WTC11 (cell line): ENCODE results near the gene SPATA32. TPM values are rescaled to one million over a fixed set of nuclear protein-coding genes. Genes with fewer than 3 reads are reported as not detected.

Source experiments
- ATAC-seq: fragments of 200-7000 bp; cut with Tn5 transposase; 2 replicates; pipeline ENCODE4 v1.10.0; 2021; ENCODE audit warnings: mild to moderate bottlenecking, moderate library complexity
- CTCF ChIA-PET: fragments of 300-600 bp; sonication (Branson Sonifier 250); formaldehyde crosslinking; loops from one replicate; lab custom pipeline; 2021; ENCODE audit warnings: antibody characterized with exemption; lab: Charles Lee
- POLR2A ChIA-PET: fragments of 350-600 bp; sonication (Branson Sonifier 250); formaldehyde crosslinking; loops from one replicate; lab custom pipeline; 2021; ENCODE audit warnings: antibody characterized with exemption; lab: Charles Lee
- DNase-seq: peaks from one replicate; pipeline ENCODE4 v3.0.0; 2021; ENCODE audit warnings: low spot score
- H3K27ac Mint-ChIP-seq: 2 replicates; pipeline ENCODE4 v1.8.0; 2021; ENCODE audit warnings: mixed read lengths
- H3K27me3 Mint-ChIP-seq: 2 replicates; pipeline ENCODE4 v1.8.0; 2021; ENCODE audit warnings: low read depth, mild to moderate bottlenecking, moderate library complexity, mixed read lengths
- H3K36me3 Mint-ChIP-seq: 2 replicates; pipeline ENCODE4 v1.8.0; 2021; ENCODE audit warnings: mixed read lengths
- H3K4me1 Mint-ChIP-seq: 2 replicates; pipeline ENCODE4 v1.8.0; 2022; ENCODE audit warnings: mixed read lengths
- H3K4me3 Mint-ChIP-seq: 2 replicates; pipeline ENCODE4 v1.8.0; 2021; ENCODE audit warnings: mild to moderate bottlenecking, moderate library complexity, mixed read lengths
- H3K9me3 Mint-ChIP-seq: 2 replicates; pipeline ENCODE4 v1.8.0; 2021; ENCODE audit warnings: mixed read lengths
- ARID4B ChIP-seq: sonication (generic); formaldehyde crosslinking; IDR thresholded peaks from 2 replicates; pipeline ENCODE4 v1.8.0; 2023; ENCODE audit warnings: missing genetic modification reagents, mild to moderate bottlenecking, borderline replicate concordance
- ATF3 ChIP-seq: sonication (generic); formaldehyde crosslinking; conservative IDR thresholded peaks from 2 replicates; pipeline ENCODE4 v1.8.1; 2022; ENCODE audit warnings: mild to moderate bottlenecking, missing genetic modification reagents
- ATF6 ChIP-seq: sonication (generic); formaldehyde crosslinking; IDR thresholded peaks from 2 replicates; pipeline ENCODE4 v1.8.1; 2023; ENCODE audit warnings: mild to moderate bottlenecking, missing genetic modification reagents
- CREB1 ChIP-seq: sonication (generic); formaldehyde crosslinking; IDR thresholded peaks from 2 replicates; pipeline ENCODE4 v1.8.0; 2023; ENCODE audit warnings: mild to moderate bottlenecking, missing genetic modification reagents
- GABPB1 ChIP-seq: sonication (generic); formaldehyde crosslinking; IDR thresholded peaks from 2 replicates; pipeline ENCODE4 v1.8.1; 2023; ENCODE audit warnings: mild to moderate bottlenecking, missing genetic modification reagents
- JUN ChIP-seq: sonication (generic); formaldehyde crosslinking; IDR thresholded peaks from 2 replicates; pipeline ENCODE4 v1.8.0; 2023; ENCODE audit warnings: mild to moderate bottlenecking, missing genetic modification reagents
- NFYB ChIP-seq: sonication (generic); formaldehyde crosslinking; conservative IDR thresholded peaks from 2 replicates; pipeline ENCODE4 v1.8.0; 2022; ENCODE audit warnings: low read depth, missing genetic modification reagents
- PRDM15 ChIP-seq: sonication (generic); formaldehyde crosslinking; IDR thresholded peaks from 2 replicates; pipeline ENCODE4 v1.8.0; 2022; ENCODE audit warnings: missing genetic modification reagents
- SMAD3 ChIP-seq: sonication (generic); formaldehyde crosslinking; IDR thresholded peaks from 2 replicates; pipeline ENCODE4 v1.8.0; 2022; ENCODE audit warnings: missing genetic modification reagents, mild to moderate bottlenecking, borderline replicate concordance
- SMAD4 ChIP-seq: sonication (generic); formaldehyde crosslinking; IDR thresholded peaks from 2 replicates; pipeline ENCODE4 v1.8.0; 2022; ENCODE audit warnings: mild to moderate bottlenecking, missing genetic modification reagents
- STAT6 ChIP-seq: sonication (generic); formaldehyde crosslinking; conservative IDR thresholded peaks from 2 replicates; pipeline ENCODE4 v1.8.1; 2023; ENCODE audit warnings: mild to moderate bottlenecking, low read depth, missing genetic modification reagents, moderate library complexity
- TCF7 ChIP-seq: sonication (generic); formaldehyde crosslinking; IDR thresholded peaks from 2 replicates; pipeline ENCODE4 v1.8.0; 2022; ENCODE audit warnings: mild to moderate bottlenecking, low read depth, missing genetic modification reagents, moderate library complexity
- TEAD4 ChIP-seq: sonication (generic); formaldehyde crosslinking; IDR thresholded peaks from 2 replicates; pipeline ENCODE4 v1.8.0; 2022; ENCODE audit warnings: mild to moderate bottlenecking, missing genetic modification reagents
- USF1 ChIP-seq: sonication (generic); formaldehyde crosslinking; IDR thresholded peaks from 2 replicates; pipeline ENCODE4 v1.8.0; 2022; ENCODE audit warnings: mild to moderate bottlenecking, missing genetic modification reagents
- USF2 ChIP-seq: sonication (generic); formaldehyde crosslinking; IDR thresholded peaks from 2 replicates; pipeline ENCODE4 v1.8.1; 2023; ENCODE audit warnings: mild to moderate bottlenecking, missing genetic modification reagents, moderate library complexity
- ZNF219 ChIP-seq: sonication (generic); formaldehyde crosslinking; IDR thresholded peaks from 2 replicates; pipeline ENCODE4 v1.8.0; 2023; ENCODE audit warnings: missing genetic modification reagents, mild to moderate bottlenecking, borderline replicate concordance
- ZSCAN18 ChIP-seq: fragments of 250-450 bp; sonication (Bioruptor Pico); IDR thresholded peaks from 2 replicates; pipeline ENCODE4 v2.1.2; 2022; ENCODE audit warnings: mild to moderate bottlenecking, moderate library complexity
- total RNA-seq: library from RNA; stranded (reverse); gene quantifications from 3 replicates; pipeline ENCODE4 v1.2.3, GENCODE V29; 2021

Gene SPATA32
- total RNA-seq, 1 experiment from 2014 or later, result 0.15 TPM

GRCh38 chr17:45298546-45299285, 36.8 kb upstream of the SPATA32 start:
- ATAC-seq (no peak), DNase-seq (no peak)
- peak overlapping the region; percentile 31 for H3K27ac Mint-ChIP-seq
- ChIA-PET CTCF (interaction anchor here (1.0 to 1.2 kb wide), 2 partner anchors 21 to 66 kb away, joined by 3 to 6 read pairs; no protein-coding TSS in a partner anchor), POLR2A (interaction anchor here (0.8 kb wide), 1 partner anchor 19 kb away, joined by 3 read pairs; no protein-coding TSS in a partner anchor)
- H3K9me3 Mint-ChIP-seq, result no peaks in the 10 kb centered on the region
- no peaks in the 10 kb centered on the region for H3K4me1 Mint-ChIP-seq
- no peaks in the 10 kb centered on the region for H3K27me3 Mint-ChIP-seq
- TF ChIP-seq TEAD4 (CRISPR knock-in tag), result no peak
- TF ChIP-seq USF1, result no peak
- TF ChIP-seq PRDM15 (CRISPR knock-in tag), result no peak
- no peak for TF ChIP-seq ARID4B (CRISPR knock-in tag)
- no peak for TF ChIP-seq NFYB (CRISPR knock-in tag)
- TF ChIP-seq SMAD4 (CRISPR knock-in tag), result no peak
- no peak overlapping the region for H3K4me3 Mint-ChIP-seq
- H3K36me3 Mint-ChIP-seq, result no peaks in the 10 kb centered on the region

GRCh38 chr17:45296833-45297124, 34.9 kb upstream of the SPATA32 start:
- ATAC-seq, result no peak
- POLR2A ChIA-PET, result no interaction called here
- no peak for TF ChIP-seq ZNF219 (CRISPR knock-in tag)
- no peak for TF ChIP-seq JUN (CRISPR knock-in tag)
- no peak for TF ChIP-seq TCF7
- no peak for TF ChIP-seq SMAD3 (CRISPR knock-in tag)
- no peak for TF ChIP-seq GABPB1 (CRISPR knock-in tag)
- no peak for TF ChIP-seq ATF3 (CRISPR knock-in tag)
- no peak for TF ChIP-seq USF2
- TF ChIP-seq ATF6 (CRISPR knock-in tag), result no peak
- no peak for TF ChIP-seq CREB1
- no peak for TF ChIP-seq STAT6
- TF ChIP-seq ZSCAN18 (CRISPR knock-in tag), result no peak

More at GRCh38 chr17:45296833-45297124, 34.9 kb upstream of the SPATA32 start:
- CTCF ChIA-PET, result no interaction called here
- DNase-seq, result no peak
- Mint-ChIP-seq H3K36me3 (no peaks in the 10 kb centered on the region), H3K9me3 (no peaks in the 10 kb centered on the region), H3K4me1 (no peaks in the 10 kb centered on the region), H3K27ac (no peak overlapping the region), H3K27me3 (no peaks in the 10 kb centered on the region), H3K4me3 (no peak overlapping the region)
